ENCODE measurements around the gene CDRT15. TPM values are rescaled to one million over a fixed set of nuclear protein-coding genes. Genes with fewer than 3 reads are reported as not detected.
"Not testable (repeated sequence)": the region's sequence is repeated elsewhere in the genome, so short reads cannot be mapped to it uniquely, and the experiment has no call there.

The CDRT15 gene
- total RNA-seq, 1 experiment from 2014 or later, result not detected

- H3K9me3 ChIP-seq (replicated peaks), result no peaks in the 10 kb centered on the region
- no peaks in the 10 kb centered on the region for H3K36me3 ChIP-seq
- H3K4me3 ChIP-seq, result no peak overlapping the region
- H3K27ac ChIP-seq, result no peak overlapping the region
- no peak for DNase-seq (ENCODE audit: low read depth in 1 of 2, low spot score in 2 of 2)
- peaks cover 4% of the 10 kb centered on the region; the same call in 1 of the 2 replicates for H3K4me1 ChIP-seq (replicated peaks)
- H3K27me3 ChIP-seq (replicated peaks), result no peaks in the 10 kb centered on the region
Measured at GRCh38 chr17:14203388-14203787, 33.3 kb downstream of the CDRT15 start.

- Histone ChIP-seq H3K36me3 (no peaks in the 10 kb centered on the region), H3K9me3 (replicated peaks) (no peaks in the 10 kb centered on the region), H3K27me3 (replicated peaks) (no peaks in the 10 kb centered on the region), H3K4me3 (no peak overlapping the region), H3K27ac (no peak overlapping the region), H3K4me1 (replicated peaks) (peaks cover 4% of the 10 kb centered on the region; the same call in 1 of the 2 replicates)
- no peak for DNase-seq (ENCODE audit: low read depth in 1 of 2, low spot score in 2 of 2)
Measured at GRCh38 chr17:14202388-14203166, 34.1 kb downstream of the CDRT15 start.

DNA sequence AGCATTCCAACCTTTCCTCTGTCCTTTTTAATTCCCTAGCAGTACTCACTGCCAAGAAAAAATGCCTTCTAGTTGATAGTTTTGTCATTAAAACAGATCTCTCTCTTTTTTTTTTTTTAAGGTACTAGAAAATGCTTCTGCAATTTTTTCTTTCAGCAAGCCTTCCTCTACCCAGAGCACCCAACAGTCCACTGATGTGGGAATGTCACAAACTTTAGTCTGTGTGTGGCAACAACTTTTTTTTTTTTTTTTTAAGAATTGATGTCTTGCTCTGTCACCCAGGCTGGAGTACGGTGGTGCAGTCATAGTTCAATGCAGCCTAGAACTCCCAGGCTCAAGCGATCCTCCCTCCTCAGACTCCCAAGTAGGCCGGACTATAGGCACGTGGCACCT lies 34.7 kb downstream of the CDRT15 start:
- Histone ChIP-seq H3K4me3 (no peak overlapping the region), H3K27ac (no peak overlapping the region), H3K4me1 (replicated peaks) (peaks cover 4% of the 10 kb centered on the region; the same call in 1 of the 2 replicates), H3K27me3 (replicated peaks) (no peaks in the 10 kb centered on the region), H3K9me3 (replicated peaks) (no peaks in the 10 kb centered on the region), H3K36me3 (no peaks in the 10 kb centered on the region)
- DNase-seq (ENCODE audit: low read depth in 1 of 2, low spot score in 2 of 2), result no peak

DNA sequence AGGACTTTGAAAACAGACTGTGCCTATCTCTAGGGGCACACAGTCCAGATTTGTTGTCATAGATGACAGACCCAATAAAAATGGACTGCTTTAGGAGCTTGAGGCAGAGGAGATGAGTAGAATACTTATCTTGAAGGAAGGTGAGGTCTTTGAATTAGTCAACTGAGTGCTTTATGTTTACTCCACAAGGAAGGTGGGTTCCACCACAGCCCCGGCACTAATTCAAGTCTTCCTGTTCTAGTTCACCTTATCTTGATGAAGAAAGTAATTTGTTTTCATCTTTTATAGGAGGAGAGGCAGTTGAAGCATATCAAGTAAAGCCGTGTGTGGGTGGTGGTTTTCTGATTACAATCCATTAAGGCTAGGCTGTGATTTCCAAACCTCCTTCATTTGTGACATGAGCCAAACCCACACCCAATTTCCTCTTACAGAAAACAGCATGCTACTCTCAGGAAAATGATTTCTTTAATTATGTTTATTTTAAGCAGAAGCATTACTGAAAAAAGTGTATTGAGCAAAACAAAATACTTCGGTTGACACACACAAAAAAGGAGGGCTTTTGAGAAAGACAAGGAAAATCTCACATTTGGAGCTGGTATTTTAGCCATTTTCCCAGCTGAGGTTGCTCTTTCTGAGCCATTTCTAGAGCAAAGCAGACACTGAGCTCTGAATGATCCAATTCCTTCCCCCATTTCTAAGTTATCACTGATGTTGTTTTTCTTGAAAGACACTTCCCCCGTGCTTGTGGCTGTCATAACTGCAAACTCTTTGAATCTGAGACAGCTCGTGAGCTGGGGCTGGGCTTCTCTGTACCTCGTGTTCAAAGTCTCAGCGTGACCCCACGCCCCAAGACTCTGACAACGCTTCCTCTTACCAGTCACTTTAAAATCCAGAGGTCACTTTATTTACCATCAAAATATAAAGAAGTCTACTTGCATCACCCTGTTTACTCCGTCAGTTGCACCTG lies 35.4 kb downstream of the CDRT15 start:
- Histone ChIP-seq H3K4me3 (no peak overlapping the region), H3K9me3 (replicated peaks) (no peaks in the 10 kb centered on the region), H3K36me3 (no peaks in the 10 kb centered on the region), H3K27ac (no peak overlapping the region), H3K27me3 (replicated peaks) (no peaks in the 10 kb centered on the region), H3K4me1 (replicated peaks) (peaks cover 4% of the 10 kb centered on the region; the same call in 1 of the 2 replicates)
- DNase-seq (ENCODE audit: low read depth in 1 of 2, low spot score in 2 of 2), result no peak

- Histone ChIP-seq H3K4me1 (replicated peaks) (no peaks in the 10 kb centered on the region), H3K36me3 (no peaks in the 10 kb centered on the region), H3K27me3 (replicated peaks) (no peaks in the 10 kb centered on the region), H3K9me3 (replicated peaks) (no peaks in the 10 kb centered on the region), H3K27ac (no peak overlapping the region), H3K4me3 (no peak overlapping the region)
- DNase-seq (ENCODE audit: low read depth in 1 of 2, low spot score in 2 of 2), result no peak
Measured at GRCh38 chr17:14200354-14200753, 36.3 kb downstream of the CDRT15 start.

- no peak for DNase-seq (ENCODE audit: low read depth in 1 of 2, low spot score in 2 of 2)
- Histone ChIP-seq H3K9me3 (replicated peaks) (no peaks in the 10 kb centered on the region), H3K27ac (no peak overlapping the region), H3K36me3 (no peaks in the 10 kb centered on the region), H3K4me1 (replicated peaks) (no peaks in the 10 kb centered on the region), H3K27me3 (replicated peaks) (no peaks in the 10 kb centered on the region), H3K4me3 (no peak overlapping the region)
Measured at GRCh38 chr17:14199601-14200000, 37.1 kb downstream of the CDRT15 start.

GRCh38 chr17:14198575-14198974 lies 38.1 kb downstream of the CDRT15 start:
- Histone ChIP-seq H3K4me3 (no peak overlapping the region), H3K27ac (no peak overlapping the region), H3K9me3 (replicated peaks) (no peaks in the 10 kb centered on the region), H3K27me3 (replicated peaks) (no peaks in the 10 kb centered on the region), H3K4me1 (replicated peaks) (no peaks in the 10 kb centered on the region), H3K36me3 (no peaks in the 10 kb centered on the region)
- no peak for DNase-seq (ENCODE audit: low read depth in 1 of 2, low spot score in 2 of 2)

DNA sequence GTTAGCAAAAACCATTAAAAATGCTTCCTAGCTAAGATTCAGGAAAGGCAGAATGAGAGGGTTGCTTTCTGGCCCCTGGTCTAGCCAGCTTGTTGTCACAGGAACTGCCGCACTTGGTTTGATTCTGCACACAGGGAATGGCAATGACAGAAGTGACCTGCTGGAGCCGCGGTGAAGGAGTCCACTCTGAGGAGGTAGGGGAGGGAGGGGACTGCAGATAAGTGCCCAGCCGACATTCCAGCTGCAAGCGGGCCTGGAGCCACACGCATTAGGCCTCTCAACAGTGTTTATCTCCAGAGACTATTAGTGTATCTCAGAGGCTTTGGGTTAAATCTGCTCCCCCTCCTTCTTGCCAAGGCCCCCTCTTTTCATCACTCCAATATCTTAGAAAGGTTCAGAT lies 38.6 kb downstream of the CDRT15 start:
- H3K27me3 ChIP-seq (replicated peaks), result no peaks in the 10 kb centered on the region
- H3K4me1 ChIP-seq (replicated peaks), result no peaks in the 10 kb centered on the region
- H3K27ac ChIP-seq, result no peak overlapping the region
- H3K9me3 ChIP-seq (replicated peaks), result no peaks in the 10 kb centered on the region
- no peak for DNase-seq (ENCODE audit: low read depth in 1 of 2, low spot score in 2 of 2)
- no peak overlapping the region for H3K4me3 ChIP-seq
- no peaks in the 10 kb centered on the region for H3K36me3 ChIP-seq

GRCh38 chr17:14197586-14197985 lies 39.1 kb downstream of the CDRT15 start:
- no peak for DNase-seq (ENCODE audit: low read depth in 1 of 2, low spot score in 2 of 2)
- H3K9me3 ChIP-seq (replicated peaks), result no peaks in the 10 kb centered on the region
- H3K27ac ChIP-seq, result no peak overlapping the region
- no peaks in the 10 kb centered on the region for H3K27me3 ChIP-seq (replicated peaks)
- no peaks in the 10 kb centered on the region for H3K4me1 ChIP-seq (replicated peaks)
- no peak overlapping the region for H3K4me3 ChIP-seq
- no peaks in the 10 kb centered on the region for H3K36me3 ChIP-seq

GRCh38 chr17:14197057-14197456 lies 39.6 kb downstream of the CDRT15 start:
- Histone ChIP-seq H3K9me3 (replicated peaks) (no peaks in the 10 kb centered on the region), H3K27me3 (replicated peaks) (no peaks in the 10 kb centered on the region), H3K36me3 (no peaks in the 10 kb centered on the region), H3K27ac (no peak overlapping the region), H3K4me3 (no peak overlapping the region), H3K4me1 (replicated peaks) (no peaks in the 10 kb centered on the region)
- no peak for DNase-seq (ENCODE audit: low read depth in 1 of 2, low spot score in 2 of 2)

GRCh38 chr17:14196377-14196997 lies 40.2 kb downstream of the CDRT15 start:
- H3K27me3 ChIP-seq (replicated peaks), result no peaks in the 10 kb centered on the region
- no peak for DNase-seq (ENCODE audit: low read depth in 1 of 2, low spot score in 2 of 2)
- no peaks in the 10 kb centered on the region for H3K4me1 ChIP-seq (replicated peaks)
- H3K36me3 ChIP-seq, result no peaks in the 10 kb centered on the region
- H3K27ac ChIP-seq, result no peak overlapping the region
- H3K4me3 ChIP-seq, result no peak overlapping the region
- no peaks in the 10 kb centered on the region for H3K9me3 ChIP-seq (replicated peaks)

- not testable (repeated sequence) for DNase-seq (ENCODE audit: low read depth in 1 of 2, low spot score in 2 of 2); H3K4me1 ChIP-seq (replicated peaks); H3K36me3 ChIP-seq; H3K27me3 ChIP-seq (replicated peaks); H3K9me3 ChIP-seq (replicated peaks); H3K27ac ChIP-seq; H3K4me3 ChIP-seq
Measured at GRCh38 chr17:14192636-14193344, 43.9 kb downstream of the CDRT15 start.

DNA sequence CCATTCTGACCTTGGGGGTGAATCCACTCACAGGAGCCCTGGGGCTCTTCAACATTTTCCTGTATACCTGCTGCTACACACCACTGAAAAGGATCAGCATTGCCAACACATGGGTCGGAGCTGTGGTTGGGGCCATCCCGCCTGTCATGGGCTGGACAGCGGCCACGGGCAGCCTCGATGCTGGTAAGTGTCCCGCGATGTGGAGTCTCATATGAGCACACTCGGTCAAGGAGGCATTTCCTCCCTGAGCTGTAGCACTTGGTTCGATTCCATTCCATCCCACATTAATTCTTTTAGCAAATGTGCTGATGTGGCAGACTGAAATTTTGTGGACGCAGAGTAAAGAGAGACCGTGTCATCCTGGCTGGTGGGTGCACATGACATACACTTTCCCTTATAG lies 44.6 kb downstream of the CDRT15 start:
- DNase-seq (ENCODE audit: low read depth in 1 of 2, low spot score in 2 of 2); H3K4me3 ChIP-seq; H3K27ac ChIP-seq; H3K27me3 ChIP-seq (replicated peaks); H3K9me3 ChIP-seq (replicated peaks); H3K36me3 ChIP-seq; H3K4me1 ChIP-seq (replicated peaks): not testable (repeated sequence)
